Right atrium auricular region (tissue), 2 donors: ENCODE results near the gene NMRK2. TPM values are rescaled to one million over a fixed set of nuclear protein-coding genes. Genes with fewer than 3 reads are reported as not detected.
A peak's percentile ranks its signal among the peaks of the same experiment; 100 is the strongest.

Experiments used
- DNase-seq: peaks from one replicate; pipeline ENCODE4 v3.0.0-alpha.2; 2019; ENCODE audit warnings: low spot score
- H3K27ac ChIP-seq, 2 donors: fragments of 200-600 bp; sonication (generic); 1 replicate in 1 of 2; 2 replicates in 1 of 2; pipeline ENCODE4 v1.5.1; 2016 to 2019
- H3K27me3 ChIP-seq, 2 donors: fragments of 200-600 bp; sonication (generic); one replicate each; pipeline versions ENCODE4 v1.5.1 to v1.6.0; 2017 to 2019
- H3K36me3 ChIP-seq: fragments of 200-600 bp; sonication (generic); one replicate; pipeline ENCODE4 v1.5.1; 2016
- H3K4me1 ChIP-seq, 2 donors: fragments of 200-600 bp; sonication (generic); one replicate each; pipeline versions ENCODE4 v1.5.1 to v1.6.0; 2017 to 2019
- H3K4me3 ChIP-seq, 2 donors: fragments of 200-600 bp; sonication (generic); 1 replicate in 1 of 2; 2 replicates in 1 of 2; pipeline ENCODE4 v1.5.1; 2017 to 2019; ENCODE audit warnings: mild to moderate bottlenecking in 1 of 2, moderate library complexity in 1 of 2
- H3K9me3 ChIP-seq, 2 donors: fragments of 200-600 bp; sonication (generic); one replicate each; pipeline ENCODE4 v1.5.1; 2019
- total RNA-seq, 2 donors: library from RNA; depleted of rRNA; stranded (reverse); fragments of >200 nt; gene quantifications; one replicate each; pipeline ENCODE4 v1.1.0, GENCODE V29; 2016
- TF ChIP-seq, protein P1 (sequence below), 2 donors: fragments of 200-600 bp; sonication (generic); IDR thresholded peaks; one replicate each; pipeline ENCODE4 v1.5.1; 2019; ENCODE audit warnings: antibody characterized with exemption in 2 of 2

The NMRK2 gene
- total RNA-seq, 2 donors from 2014 or later = 1,342 to 2,195 TPM

DNA sequence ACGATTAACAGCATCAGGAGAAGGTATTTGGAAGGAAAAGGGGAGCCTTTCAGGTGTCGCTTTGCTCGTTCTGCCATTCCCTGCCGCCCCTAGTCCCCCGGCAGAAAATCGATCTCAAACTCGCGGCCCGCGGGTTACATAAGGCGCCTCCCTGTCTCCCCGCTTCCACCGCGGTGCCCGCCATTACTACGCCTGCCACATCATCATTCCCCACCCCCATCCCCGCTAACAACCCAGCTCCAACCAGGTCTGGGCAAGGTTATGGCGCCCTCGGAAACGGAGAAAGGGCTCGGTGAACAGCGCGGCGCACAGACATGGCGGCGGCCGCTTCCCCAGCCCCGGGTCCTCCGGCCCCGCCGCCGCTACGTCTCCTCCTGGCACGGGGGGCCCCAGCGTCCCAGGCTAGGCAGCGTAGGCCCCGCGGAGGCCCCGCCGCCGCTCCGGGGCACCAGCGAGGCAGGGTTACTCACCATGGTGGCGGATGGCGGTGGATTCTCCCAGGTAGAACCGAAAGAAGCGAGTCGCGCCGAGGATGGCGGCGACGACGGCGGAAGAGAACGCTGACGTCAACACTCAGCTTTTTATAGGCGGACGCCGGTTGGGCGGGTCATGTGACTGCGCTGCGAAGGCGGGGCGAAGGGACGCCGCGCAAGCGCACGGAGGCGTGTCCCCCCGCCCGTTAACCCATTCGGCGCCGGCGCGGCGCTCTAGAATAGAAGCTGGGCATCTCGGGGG is 52.2 kb downstream of the NMRK2 start, which contains the start of gene EEF2:
EEF2 (minus strand) TSS at position 556 of the 735 bp plus-strand sequence; CDS start at position 473, 83 bp downstream.
- H3K4me1 ChIP-seq = peaks cover 0 to 44% of the 10 kb centered on the region in 2 donors
- peaks cover 46% of the 10 kb centered on the region for H3K36me3 ChIP-seq
- TF ChIP-seq, protein P1, sequence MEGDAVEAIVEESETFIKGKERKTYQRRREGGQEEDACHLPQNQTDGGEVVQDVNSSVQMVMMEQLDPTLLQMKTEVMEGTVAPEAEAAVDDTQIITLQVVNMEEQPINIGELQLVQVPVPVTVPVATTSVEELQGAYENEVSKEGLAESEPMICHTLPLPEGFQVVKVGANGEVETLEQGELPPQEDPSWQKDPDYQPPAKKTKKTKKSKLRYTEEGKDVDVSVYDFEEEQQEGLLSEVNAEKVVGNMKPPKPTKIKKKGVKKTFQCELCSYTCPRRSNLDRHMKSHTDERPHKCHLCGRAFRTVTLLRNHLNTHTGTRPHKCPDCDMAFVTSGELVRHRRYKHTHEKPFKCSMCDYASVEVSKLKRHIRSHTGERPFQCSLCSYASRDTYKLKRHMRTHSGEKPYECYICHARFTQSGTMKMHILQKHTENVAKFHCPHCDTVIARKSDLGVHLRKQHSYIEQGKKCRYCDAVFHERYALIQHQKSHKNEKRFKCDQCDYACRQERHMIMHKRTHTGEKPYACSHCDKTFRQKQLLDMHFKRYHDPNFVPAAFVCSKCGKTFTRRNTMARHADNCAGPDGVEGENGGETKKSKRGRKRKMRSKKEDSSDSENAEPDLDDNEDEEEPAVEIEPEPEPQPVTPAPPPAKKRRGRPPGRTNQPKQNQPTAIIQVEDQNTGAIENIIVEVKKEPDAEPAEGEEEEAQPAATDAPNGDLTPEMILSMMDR (IDR thresholded peaks at IDR 0.05) = no peak
- peak within 1 kb of the TSS; percentile 94 to 97 for H3K27ac ChIP-seq
- DNase-seq = peak; percentile 90
- no peaks in the 10 kb centered on the region for H3K9me3 ChIP-seq
- H3K4me3 ChIP-seq = peak within 1 kb of the TSS; percentile 82 to 91
- no peaks in the 10 kb centered on the region for H3K27me3 ChIP-seq

DNA sequence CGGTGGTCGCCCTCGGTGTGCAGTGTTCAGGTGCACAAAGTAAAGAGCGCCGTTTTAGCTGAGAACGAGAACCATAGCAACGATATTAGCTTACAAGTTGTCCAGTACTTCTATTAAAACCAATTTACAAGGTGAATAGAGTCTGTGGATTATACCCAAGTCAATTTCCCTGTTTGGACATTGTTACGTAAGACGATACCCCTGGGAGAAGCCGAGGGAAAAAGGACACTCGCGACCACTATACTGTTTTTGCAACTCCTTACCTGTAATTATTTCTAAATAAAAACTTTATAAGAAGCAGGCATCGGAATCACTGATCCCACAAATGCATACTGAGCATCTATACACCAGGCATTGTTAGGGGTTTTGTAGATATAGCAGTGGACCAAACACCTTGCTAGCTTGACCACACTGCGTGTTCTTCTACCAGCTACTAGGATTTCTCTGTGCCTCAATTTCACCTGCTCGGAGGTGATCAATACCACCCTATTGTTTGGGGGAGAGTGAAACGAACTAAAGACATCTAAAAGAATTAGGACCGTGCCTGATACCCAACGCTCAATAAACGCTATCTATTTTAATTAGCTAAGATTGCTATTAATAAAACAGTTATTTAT is 52.9 kb downstream of the NMRK2 start:
- H3K9me3 ChIP-seq = no peaks in the 10 kb centered on the region
- H3K4me3 ChIP-seq = peak overlapping the region; percentile 82 to 91
- TF ChIP-seq, protein P1 (IDR thresholded peaks at IDR 0.05) = no peak
- H3K27ac ChIP-seq = peak overlapping the region; percentile 94 to 97
- DNase-seq = no peak
- H3K27me3 ChIP-seq = no peaks in the 10 kb centered on the region
- peaks cover 40% of the 10 kb centered on the region for H3K36me3 ChIP-seq
- H3K4me1 ChIP-seq = peaks cover 0 to 44% of the 10 kb centered on the region in 2 donors

DNA sequence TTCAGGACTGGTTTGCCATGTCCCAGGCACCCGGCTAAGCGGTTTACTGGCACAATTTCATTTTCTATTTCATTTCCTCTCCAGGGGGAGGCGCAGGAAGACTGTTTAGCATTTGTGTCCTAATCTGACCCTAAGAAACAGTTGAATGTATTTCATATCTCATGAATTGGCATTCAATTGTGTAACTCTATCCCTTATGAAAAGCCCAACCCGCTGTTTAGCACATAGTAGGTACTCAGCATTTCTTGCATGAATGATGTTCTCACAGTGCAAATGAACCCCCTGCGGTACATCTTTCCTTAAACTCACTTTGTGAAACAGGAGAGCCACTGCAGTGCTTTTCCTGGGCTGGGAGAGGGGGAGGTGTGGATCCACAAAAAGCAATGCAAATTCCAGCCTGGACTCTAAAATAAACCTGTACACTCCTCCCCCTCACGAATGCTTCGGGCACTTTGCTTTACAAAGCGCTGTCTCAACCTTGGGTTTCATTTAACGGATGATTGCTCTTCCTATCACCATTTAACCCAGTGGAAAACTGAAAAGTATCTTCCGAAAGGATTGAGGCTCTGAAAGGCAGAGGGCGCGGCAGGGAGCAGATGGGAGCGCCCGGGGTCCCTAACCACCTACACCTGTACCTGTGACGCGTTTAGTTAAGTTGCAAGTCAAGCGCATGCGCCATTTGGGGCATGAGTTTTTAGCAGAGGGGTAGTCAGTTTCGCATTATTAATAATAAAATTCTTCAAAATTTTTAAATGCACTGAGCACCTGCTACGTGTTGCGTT is 53.6 kb downstream of the NMRK2 start:
- Histone ChIP-seq H3K36me3 (peaks cover 33% of the 10 kb centered on the region), H3K4me3 (peak overlapping the region; percentile 82 to 91), H3K4me1 (peaks cover 0 to 44% of the 10 kb centered on the region in 2 donors), H3K27me3 (no peaks in the 10 kb centered on the region), H3K9me3 (no peaks in the 10 kb centered on the region), H3K27ac (peak overlapping the region; percentile 94 to 97)
- TF ChIP-seq, protein P1 (IDR thresholded peaks at IDR 0.05) = peak; percentile 35 to 77
- DNase-seq = no peak

DNA sequence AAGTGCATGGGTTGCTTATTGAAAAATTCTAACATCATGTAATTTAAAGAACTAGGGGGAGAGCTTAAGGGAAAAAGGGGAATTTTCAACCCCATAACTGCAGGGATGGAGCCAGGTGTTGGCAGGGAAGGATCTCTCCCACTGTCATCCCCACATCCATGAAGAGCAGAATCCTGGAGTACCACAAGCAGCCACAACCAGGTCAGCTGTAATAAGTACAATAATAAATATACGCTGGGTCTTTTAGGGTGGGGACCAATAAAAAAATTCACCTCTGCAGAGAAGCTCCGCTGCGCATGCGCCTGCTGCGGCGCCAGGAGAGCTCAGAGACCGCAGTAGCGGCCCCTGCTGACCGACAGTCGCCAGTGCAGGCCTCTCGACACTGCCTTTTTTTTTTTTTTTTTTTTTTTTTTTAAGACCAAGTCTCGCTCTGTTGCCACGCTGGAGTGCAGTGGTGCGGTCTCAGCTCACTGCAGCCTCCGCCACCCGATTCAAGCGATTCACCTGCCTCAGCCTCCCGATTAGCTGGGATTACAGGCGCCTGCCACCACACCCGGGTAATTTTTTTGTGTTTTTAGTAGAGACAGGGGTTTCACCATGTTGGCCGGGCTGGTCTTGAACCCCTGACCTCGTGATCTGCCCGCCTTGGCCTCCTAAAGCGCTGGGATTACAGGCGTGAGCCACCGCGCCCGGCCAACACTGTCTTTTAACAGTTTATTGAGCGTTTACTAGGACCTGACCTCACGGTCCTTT is 54.9 kb downstream of the NMRK2 start:
- H3K4me1 ChIP-seq = peaks cover 0 to 40% of the 10 kb centered on the region in 2 donors
- H3K4me3 ChIP-seq = peak overlapping the region in 1 of 2 donors; percentile 91
- no peaks in the 10 kb centered on the region for H3K9me3 ChIP-seq
- TF ChIP-seq, protein P1 (IDR thresholded peaks at IDR 0.05) = peak; percentile 83 to 90
- H3K27me3 ChIP-seq = no peaks in the 10 kb centered on the region
- peaks cover 19% of the 10 kb centered on the region for H3K36me3 ChIP-seq
- peak; percentile 80 for DNase-seq
- H3K27ac ChIP-seq = peak overlapping the region in 1 of 2 donors; percentile 94

DNA sequence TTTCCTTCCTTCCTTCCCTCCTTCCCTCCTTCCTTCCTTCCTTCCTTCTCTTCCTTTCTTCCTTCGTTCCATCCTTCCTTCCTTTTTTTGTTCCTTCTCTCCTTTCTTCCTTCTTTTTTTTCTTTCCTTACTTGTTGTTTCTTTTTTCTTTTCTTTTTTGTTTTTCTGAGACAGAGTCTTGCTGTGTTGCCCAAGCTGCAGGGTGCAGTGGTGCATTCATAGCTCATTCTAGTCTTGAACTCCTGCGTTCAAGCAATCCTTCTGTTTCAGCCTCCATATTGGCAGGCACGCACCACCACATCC is 57.9 kb downstream of the NMRK2 start:
- Histone ChIP-seq H3K4me3 (no peak overlapping the region), H3K27ac (no peak overlapping the region), H3K36me3 (no peaks in the 10 kb centered on the region), H3K27me3 (no peaks in the 10 kb centered on the region), H3K4me1 (peaks cover 0 to 20% of the 10 kb centered on the region in 2 donors), H3K9me3 (no peaks in the 10 kb centered on the region)
- TF ChIP-seq, protein P1 (IDR thresholded peaks at IDR 0.05) = no peak
- DNase-seq = no peak
